Measurements from ENCODE around the gene LRMDA. TPM values are rescaled to one million over a fixed set of nuclear protein-coding genes. Genes with fewer than 3 reads are reported as not detected.
A peak's percentile ranks its signal among the peaks of the same experiment; 100 is the strongest.

LRMDA gene
- total and polyA plus RNA-seq, 10 of the 15 experiments (the other 5 are each of a cell fraction or from before 2014, with no cell fraction given) = 0.07 to 0.54 (median 0.29) TPM; not detected in 4

- Histone ChIP-seq H3K79me2 (ENCODE audit: control insufficient read depth, insufficient read depth, low read length) (no peaks in the 10 kb centered on the region), H3K27ac (ENCODE audit: control insufficient read depth, insufficient read depth) (no peak overlapping the region), H3K27me3 (replicated peaks in 1 of 2; ENCODE audit: control insufficient read depth in 2 of 2, insufficient read depth in 2 of 2, low read length in 1 of 2) (no peaks in the 10 kb centered on the region), H3K36me3 (ENCODE audit: control insufficient read depth in 2 of 2, insufficient read depth in 2 of 2, low read length in 1 of 2) (no peaks in the 10 kb centered on the region), H2AFZ (ENCODE audit: control insufficient read depth, low read depth, low read length) (no peak overlapping the region), H3K4me3 (no peak overlapping the region), H3K4me1 (ENCODE audit: control insufficient read depth, insufficient read depth, low read length) (no peaks in the 10 kb centered on the region), H3K9me3 (replicated peaks; ENCODE audit: control insufficient read depth, insufficient read depth, low read length) (no peaks in the 10 kb centered on the region), H3K9ac (ENCODE audit: control insufficient read depth, insufficient read depth, low read length) (no peak overlapping the region), H4K20me1 (ENCODE audit: control insufficient read depth, insufficient read depth) (no peaks in the 10 kb centered on the region), H3K4me2 (ENCODE audit: control insufficient read depth, insufficient read depth) (no peak overlapping the region)
- SMC1A ChIA-PET (ENCODE audit: uncharacterized antibody, unreplicated experiment) = interaction anchor here (0.8 to 1.2 kb wide), 5 partner anchors 38 to 576 kb away, joined by 3 to 4 read pairs (median 3); no protein-coding TSS in a partner anchor
- ATAC-seq = peak; percentile 94
- no peak for FAIRE-seq
- DNase-seq (ENCODE audit: low read depth, low spot score) = peak; percentile 15
- intact Hi-C loops (cut with micrococcal nuclease; ENCODE audit: unreplicated experiment) = no loop called here
- RAD21 ChIA-PET (ENCODE audit: unreplicated experiment) = interaction anchor here (0.8 to 1.6 kb wide), 3 partner anchors 10 to 96 kb away, joined by 3 to 9 read pairs (median 3); no protein-coding TSS in a partner anchor
- POLR2A ChIA-PET = no interaction called here
- in situ Hi-C loops (cut with MboI) = no loop called here
- CTCF ChIA-PET = interaction anchor here (0.6 to 3.1 kb wide), 2 partner anchors 97 to 798 kb away, joined by 3 to 9 read pairs; no protein-coding TSS in a partner anchor
- 68% methylated on average over 8 of the region's 8 CpGs for WGBS (ENCODE audit: insufficient coverage, insufficient replicate concordance, low lambda C conversion rate, missing lambda C conversion rate)
- no TSS peak for BruUV-seq (replicated peaks)
- TF ChIP-seq ZBTB33 (IDR thresholded peaks at IDR 0.05) (peak; percentile 44; the same call in 1 of the 2 replicates), IKZF2 (IDR thresholded peaks at IDR 0.05) (peak in 1 of 2 experiments; percentile 16; a peak in 2 of 4 replicates), RELA (IDR thresholded peaks at IDR 0.05; ENCODE audit: borderline replicate concordance, partially characterized antibody) (no peak), CBFB (IDR thresholded peaks at IDR 0.05; ENCODE audit: low read depth) (no peak), RAD21 (IDR thresholded peaks at IDR 0.05; ENCODE audit: insufficient read depth, low read depth, low read length) (no peak), ZBTB40 (IDR thresholded peaks at IDR 0.05; ENCODE audit: borderline replicate concordance) (no peak), SMC3 (IDR thresholded peaks at IDR 0.05; ENCODE audit: borderline replicate concordance, low read length) (no peak), BHLHE40 (IDR thresholded peaks at IDR 0.05; ENCODE audit: borderline replicate concordance in 1 of 2, low read depth in 2 of 2, low read length in 1 of 2) (no peak), ZBED1 (IDR thresholded peaks at IDR 0.05; ENCODE audit: borderline replicate concordance) (no peak), USF1 (IDR thresholded peaks at IDR 0.05; ENCODE audit: borderline replicate concordance, extremely low read length, insufficient read depth, low read depth, low read length) (no peak), RBBP5 (conservative IDR thresholded peaks at IDR 0.05) (no peak), KDM1A (IDR thresholded peaks at IDR 0.05; ENCODE audit: borderline replicate concordance) (no peak), NFXL1 (IDR thresholded peaks at IDR 0.05; ENCODE audit: borderline replicate concordance) (no peak), MAX (IDR thresholded peaks at IDR 0.05; ENCODE audit: low read depth, low read length) (no peak), CEBPB (IDR thresholded peaks at IDR 0.05; ENCODE audit: borderline replicate concordance in 1 of 2, low read depth in 2 of 2, low read length in 2 of 2) (no peak), YBX1 (IDR thresholded peaks at IDR 0.05) (no peak), DPF2 (IDR thresholded peaks at IDR 0.05) (peak; percentile 41; the same call in 1 of the 2 replicates), HDAC2 (IDR thresholded peaks at IDR 0.05) (no peak)
These were observed 775.5 kb downstream of the LRMDA start for GRCh38 chr10:76206797-76207352.

All from GM12878 (cell line).